ENCODE data around the gene SAMD8. TPM values are rescaled to one million over a fixed set of nuclear protein-coding genes. Genes with fewer than 3 reads are reported as not detected.
A peak's percentile ranks its signal among the peaks of the same experiment; 100 is the strongest.

The SAMD8 gene
- total and polyA plus RNA-seq, 2 experiments from 2014 or later = 10.7 to 29.2 TPM

DNA sequence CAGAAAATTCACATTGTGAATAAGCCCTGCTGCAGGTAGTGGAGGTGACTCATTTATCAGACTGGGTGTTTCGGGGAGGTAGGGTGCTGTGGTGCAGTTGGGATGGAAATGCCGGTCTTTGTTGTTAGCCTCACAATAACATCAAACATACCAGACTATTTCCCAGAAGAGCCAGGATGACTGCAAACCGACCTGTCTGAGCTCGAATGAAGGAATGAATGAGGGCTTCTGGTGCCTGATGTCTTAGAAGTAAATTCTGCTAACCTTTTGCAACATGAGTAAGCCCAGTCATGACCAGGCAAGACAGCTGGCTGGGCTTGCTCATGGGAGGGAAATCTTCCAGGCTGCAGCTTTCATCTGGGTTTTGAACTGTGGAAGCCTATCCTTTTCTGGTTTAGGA is 96.7 kb downstream of the SAMD8 start:
- Histone ChIP-seq H3K4me2 (no peak overlapping the region), H3K27me3 (no peaks in the 10 kb centered on the region), H3K4me1 (ENCODE audit: insufficient read depth) (peaks cover 17% of the 10 kb centered on the region), H3K9me3 (ENCODE audit: low read depth) (no peaks in the 10 kb centered on the region), H3K4me3 (no peak overlapping the region), H3K9me2 (replicated peaks; ENCODE audit: insufficient read depth) (no peaks in the 10 kb centered on the region), H3K79me2 (peaks cover 24% of the 10 kb centered on the region), H4K20me1 (ENCODE audit: insufficient read depth, poor library complexity, severe bottlenecking) (peaks cover 14% of the 10 kb centered on the region), H3K27ac (peak overlapping the region; percentile 100), H2AFZ (no peak overlapping the region), H3K36me3 (replicated peaks; ENCODE audit: insufficient read depth, low read depth) (no peaks in the 10 kb centered on the region)
- 65% methylated on average over 4 of the region's 4 CpGs for WGBS (ENCODE audit: low lambda C conversion rate, missing lambda C conversion rate)
- peak; percentile 56 for DNase-seq (ENCODE audit: low spot score)
- TF ChIP-seq EZH2 (IDR thresholded peaks at IDR 0.05; ENCODE audit: borderline replicate concordance) = no peak
- TF ChIP-seq CTCF (IDR thresholded peaks at IDR 0.05; ENCODE audit: poor library complexity) = no peak
- TF ChIP-seq EZH2phosphoT487 (IDR thresholded peaks at IDR 0.05; ENCODE audit: low read depth, severe bottlenecking, unreplicated experiment) = no peak

DNA sequence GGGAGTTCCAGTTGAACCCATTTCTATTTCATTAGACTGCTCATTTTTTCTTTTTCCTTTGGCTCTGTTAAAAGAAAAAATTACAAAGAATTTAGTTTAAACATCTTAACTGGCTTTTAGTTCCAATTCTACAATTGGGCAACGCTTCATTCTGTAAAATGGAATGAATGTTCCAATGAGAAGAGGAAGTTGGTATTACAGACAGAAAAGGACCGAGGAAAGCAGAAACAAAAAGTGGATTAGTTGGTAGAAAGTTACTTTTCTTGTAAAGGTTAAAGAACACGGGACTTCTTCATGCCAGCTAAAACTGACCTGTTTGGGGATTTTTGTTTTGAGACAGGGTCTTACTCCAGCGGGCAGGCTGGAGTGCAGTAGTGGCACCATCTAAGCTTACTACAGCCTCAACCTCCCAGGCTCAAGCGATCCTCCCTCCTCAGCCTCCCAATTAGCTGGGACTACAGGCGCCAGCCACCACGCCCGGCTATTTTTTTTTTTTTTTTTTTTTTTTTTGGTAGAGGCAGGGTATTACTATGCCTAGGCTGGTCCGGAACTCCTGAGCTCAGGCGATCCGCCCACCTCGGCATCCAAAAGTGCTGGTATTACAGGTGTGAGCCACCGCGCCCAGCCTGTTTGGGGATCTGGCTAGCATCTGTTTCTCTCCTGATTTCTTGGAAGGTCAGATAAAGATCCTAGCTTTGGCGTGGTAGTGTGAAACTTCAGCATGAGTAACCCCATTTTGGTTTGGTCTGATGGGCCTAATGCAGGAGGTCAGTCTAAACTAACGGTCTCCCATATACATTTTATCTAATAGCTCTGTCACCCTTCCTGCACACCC is 97.8 kb downstream of the SAMD8 start:
- no peaks in the 10 kb centered on the region for H3K27me3 ChIP-seq
- 88% methylated on average over 16 of the region's 16 CpGs for WGBS (ENCODE audit: low lambda C conversion rate, missing lambda C conversion rate)
- no peak for TF ChIP-seq EZH2 (IDR thresholded peaks at IDR 0.05; ENCODE audit: borderline replicate concordance)
- peak overlapping the region; percentile 100 for H3K27ac ChIP-seq
- H3K79me2 ChIP-seq = peaks cover 35% of the 10 kb centered on the region
- no peak for DNase-seq (ENCODE audit: low spot score)
- peak overlapping the region; percentile 95 for H3K4me2 ChIP-seq
- no peaks in the 10 kb centered on the region for H3K9me3 ChIP-seq (ENCODE audit: low read depth)
- no peaks in the 10 kb centered on the region for H3K9me2 ChIP-seq (replicated peaks; ENCODE audit: insufficient read depth)
- no peaks in the 10 kb centered on the region for H3K36me3 ChIP-seq (replicated peaks; ENCODE audit: insufficient read depth, low read depth)
- H3K4me1 ChIP-seq (ENCODE audit: insufficient read depth) = peaks cover 17% of the 10 kb centered on the region
- H2AFZ ChIP-seq = peak overlapping the region; percentile 97
- peak overlapping the region; percentile 83 for H3K4me3 ChIP-seq
- H4K20me1 ChIP-seq (ENCODE audit: insufficient read depth, poor library complexity, severe bottlenecking) = peaks cover 14% of the 10 kb centered on the region

- H3K4me1 ChIP-seq (ENCODE audit: insufficient read depth) = peaks cover 17% of the 10 kb centered on the region
- peak overlapping the region; percentile 97 for H2AFZ ChIP-seq
- no peaks in the 10 kb centered on the region for H3K36me3 ChIP-seq (replicated peaks; ENCODE audit: insufficient read depth, low read depth)
- 3% methylated on average over 19 of the region's 19 CpGs for WGBS (ENCODE audit: low lambda C conversion rate, missing lambda C conversion rate)
- no peaks in the 10 kb centered on the region for H3K27me3 ChIP-seq
- no peaks in the 10 kb centered on the region for H3K9me3 ChIP-seq (ENCODE audit: low read depth)
- peak overlapping the region; percentile 95 for H3K4me2 ChIP-seq
- TF ChIP-seq EZH2 (IDR thresholded peaks at IDR 0.05; ENCODE audit: borderline replicate concordance) (no peak), CTCF (IDR thresholded peaks at IDR 0.05; ENCODE audit: poor library complexity) (no peak), EZH2phosphoT487 (IDR thresholded peaks at IDR 0.05; ENCODE audit: low read depth, severe bottlenecking, unreplicated experiment) (no peak)
- H4K20me1 ChIP-seq (ENCODE audit: insufficient read depth, poor library complexity, severe bottlenecking) = peaks cover 14% of the 10 kb centered on the region
- peaks cover 41% of the 10 kb centered on the region for H3K79me2 ChIP-seq
- H3K27ac ChIP-seq = peak overlapping the region; percentile 100
- H3K9me2 ChIP-seq (replicated peaks; ENCODE audit: insufficient read depth) = no peaks in the 10 kb centered on the region
- peak overlapping the region; percentile 83 for H3K4me3 ChIP-seq
- peak; percentile 85 for DNase-seq (ENCODE audit: low spot score)
Measured at GRCh38 chr10:75209921-75210281, 98.4 kb downstream of the SAMD8 start.

GRCh38 chr10:75210282-75211006 is 99.0 kb downstream of the SAMD8 start, which contains the start of gene VDAC2:
Gene VDAC2 (plus strand): TSS chr10:75210796. CDS start chr10:75211159, 363 bp downstream.
- Histone ChIP-seq H3K4me3 (peak within 1 kb of the TSS; percentile 95), H2AFZ (peak within 1 kb of the TSS; percentile 97), H3K4me2 (peak within 1 kb of the TSS; percentile 95), H3K27ac (peak within 1 kb of the TSS; percentile 100), H3K9me3 (ENCODE audit: low read depth) (no peaks in the 10 kb centered on the region), H3K9me2 (replicated peaks; ENCODE audit: insufficient read depth) (no peaks in the 10 kb centered on the region), H4K20me1 (ENCODE audit: insufficient read depth, poor library complexity, severe bottlenecking) (peaks cover 14% of the 10 kb centered on the region), H3K79me2 (peaks cover 47% of the 10 kb centered on the region), H3K36me3 (replicated peaks; ENCODE audit: insufficient read depth, low read depth) (no peaks in the 10 kb centered on the region), H3K4me1 (ENCODE audit: insufficient read depth) (peaks cover 17% of the 10 kb centered on the region), H3K27me3 (no peaks in the 10 kb centered on the region)
- DNase-seq (ENCODE audit: low spot score) = peak; percentile 95
- under 1% methylated on average over 31 of the region's 80 CpGs for WGBS (ENCODE audit: low lambda C conversion rate, missing lambda C conversion rate)
- TF ChIP-seq CTCF (IDR thresholded peaks at IDR 0.05; ENCODE audit: poor library complexity) (no peak), EZH2phosphoT487 (IDR thresholded peaks at IDR 0.05; ENCODE audit: low read depth, severe bottlenecking, unreplicated experiment) (no peak), EZH2 (IDR thresholded peaks at IDR 0.05; ENCODE audit: borderline replicate concordance) (no peak)
